Prostate gland (tissue), 2 donors: ENCODE data around the gene GAL3ST3.

Source experiments
- POLR2A ChIP-seq: fragments of 450-650 bp; IDR thresholded peaks from one replicate; pipeline ENCODE4 v1.6.1; 2016; ENCODE audit warnings: antibody characterized with exemption, mild to moderate bottlenecking
- TF ChIP-seq, protein P1 (sequence below), 4 experiments: fragments of 200-600 bp in 2 of 4; fragments of 450-650 bp in 2 of 4; sonication (generic) in 2 of 4; IDR thresholded peaks; 1 replicate in 3 of 4; 2 replicates in 1 of 4; pipeline ENCODE4 v1.5.1; 2016 to 2019; ENCODE audit warnings: antibody characterized with exemption in 4 of 4, mild to moderate bottlenecking in 2 of 4, moderate library complexity in 2 of 4

DNA sequence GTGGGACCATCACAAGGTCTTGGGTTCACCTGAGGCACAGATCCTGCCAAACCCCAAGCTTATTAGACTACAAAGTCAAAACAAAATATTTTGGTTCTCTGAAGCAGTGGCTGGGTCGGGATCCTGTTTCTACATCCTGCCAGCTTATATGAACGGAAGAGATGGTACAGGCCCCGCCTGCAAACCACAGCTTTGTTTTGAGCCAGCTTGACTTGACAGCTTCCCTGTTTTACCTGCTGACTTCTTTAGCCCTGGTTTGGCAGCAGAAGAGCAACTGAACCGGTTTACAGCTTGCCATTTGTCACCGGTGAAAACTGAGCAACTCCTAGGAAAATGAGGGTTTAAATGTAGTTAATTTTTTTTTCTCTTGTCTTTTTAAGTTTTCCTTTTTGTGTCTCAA is 32.5 kb upstream of the GAL3ST3 start:
- TF ChIP-seq, protein P1, sequence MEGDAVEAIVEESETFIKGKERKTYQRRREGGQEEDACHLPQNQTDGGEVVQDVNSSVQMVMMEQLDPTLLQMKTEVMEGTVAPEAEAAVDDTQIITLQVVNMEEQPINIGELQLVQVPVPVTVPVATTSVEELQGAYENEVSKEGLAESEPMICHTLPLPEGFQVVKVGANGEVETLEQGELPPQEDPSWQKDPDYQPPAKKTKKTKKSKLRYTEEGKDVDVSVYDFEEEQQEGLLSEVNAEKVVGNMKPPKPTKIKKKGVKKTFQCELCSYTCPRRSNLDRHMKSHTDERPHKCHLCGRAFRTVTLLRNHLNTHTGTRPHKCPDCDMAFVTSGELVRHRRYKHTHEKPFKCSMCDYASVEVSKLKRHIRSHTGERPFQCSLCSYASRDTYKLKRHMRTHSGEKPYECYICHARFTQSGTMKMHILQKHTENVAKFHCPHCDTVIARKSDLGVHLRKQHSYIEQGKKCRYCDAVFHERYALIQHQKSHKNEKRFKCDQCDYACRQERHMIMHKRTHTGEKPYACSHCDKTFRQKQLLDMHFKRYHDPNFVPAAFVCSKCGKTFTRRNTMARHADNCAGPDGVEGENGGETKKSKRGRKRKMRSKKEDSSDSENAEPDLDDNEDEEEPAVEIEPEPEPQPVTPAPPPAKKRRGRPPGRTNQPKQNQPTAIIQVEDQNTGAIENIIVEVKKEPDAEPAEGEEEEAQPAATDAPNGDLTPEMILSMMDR (IDR thresholded peaks at IDR 0.05) = no peak
- peak; percentile 46 for TF ChIP-seq POLR2A
